Keratinocyte (primary cell): ENCODE results near the gene CDCA7. TPM values are rescaled to one million over a fixed set of nuclear protein-coding genes. Genes with fewer than 3 reads are reported as not detected.

Experiments
- DNase-seq: peaks from one replicate; pipeline ENCODE4 v3.0.0-alpha.2; 2011; ENCODE audit warnings: low read depth, missing footprints, low spot score
- FAIRE-seq: peaks from 2 replicates; lab custom pipeline; 2011; peaks lifted over from hg19 to GRCh38; lab: Jason Lieb, UNC
- H2AFZ ChIP-seq: 2 replicates; pipeline ENCODE4 v1.6.0; 2012; ENCODE audit warnings: low read length, control low read depth, inconsistent platforms; ENCODE audit not compliant: control insufficient read depth
- H3K27ac ChIP-seq: 2 replicates; pipeline ENCODE4 v1.5.1; 2011; ENCODE audit warnings: low read length; ENCODE audit not compliant: control insufficient read depth, insufficient read depth
- H3K27me3 ChIP-seq: 3 replicates; pipeline ENCODE4 v1.6.0; 2011; ENCODE audit warnings: low read length; ENCODE audit not compliant: control insufficient read depth, insufficient read depth; ENCODE audit errors: extremely low read depth
- H3K36me3 ChIP-seq, 2 experiments: 2 replicates in 1 of 2; 3 replicates in 1 of 2; pipeline ENCODE4 v1.5.1; 2011; ENCODE audit warnings: low read length in 2 of 2, mild to moderate bottlenecking in 1 of 2; ENCODE audit not compliant: control insufficient read depth in 2 of 2, insufficient read depth in 2 of 2; ENCODE audit errors: extremely low read depth in 1 of 2
- H3K4me1 ChIP-seq: 3 replicates; pipeline ENCODE4 v1.5.1; 2011; ENCODE audit warnings: low read length; ENCODE audit not compliant: control insufficient read depth, insufficient read depth; ENCODE audit errors: extremely low read depth
- H3K4me2 ChIP-seq: 3 replicates; pipeline ENCODE4 v1.6.0; 2011; ENCODE audit warnings: low read depth, low read length; ENCODE audit not compliant: control insufficient read depth, insufficient read depth; ENCODE audit errors: extremely low read depth
- H3K4me3 ChIP-seq, 3 experiments: fragments of 200-600 bp in 1 of 3; sonication (generic) in 1 of 3; 2 replicates in 2 of 3; 3 replicates in 1 of 3; pipeline ENCODE4 v1.5.1; 2011 to 2016; ENCODE audit warnings: low read length in 3 of 3, mild to moderate bottlenecking in 3 of 3, control low read depth in 2 of 3, inconsistent platforms in 1 of 3, low read depth in 1 of 3, mixed read lengths in 1 of 3, mixed run types in 1 of 3, moderate library complexity in 1 of 3; ENCODE audit not compliant: control insufficient read depth in 2 of 3, insufficient read depth in 2 of 3; ENCODE audit errors: extremely low read depth in 1 of 3
- H3K79me2 ChIP-seq: 2 replicates; pipeline ENCODE4 v1.6.0; 2012; ENCODE audit warnings: low read length; ENCODE audit not compliant: control insufficient read depth, insufficient read depth
- H3K9ac ChIP-seq: 3 replicates; pipeline ENCODE4 v1.6.0; 2011; ENCODE audit warnings: low read length; ENCODE audit not compliant: control insufficient read depth, insufficient read depth; ENCODE audit errors: extremely low read depth
- H3K9me1 ChIP-seq: 3 replicates; pipeline ENCODE4 v1.6.0; 2011; ENCODE audit warnings: low read length; ENCODE audit not compliant: control insufficient read depth, insufficient read depth; ENCODE audit errors: extremely low read depth
- H3K9me3 ChIP-seq: 2 replicates; pipeline ENCODE4 v1.5.1; 2012; ENCODE audit warnings: low read depth, low read length; ENCODE audit not compliant: control insufficient read depth
- H4K20me1 ChIP-seq: 3 replicates; pipeline ENCODE4 v1.6.0; 2011; ENCODE audit warnings: low read length; ENCODE audit not compliant: control insufficient read depth, insufficient read depth; ENCODE audit errors: extremely low read depth
- CTCF ChIP-seq, 3 experiments: IDR thresholded peaks in 1 of 3; conservative IDR thresholded peaks in 1 of 3; optimal IDR thresholded peaks in 1 of 3; 2 replicates in 2 of 3; 3 replicates in 1 of 3; pipeline versions ENCODE3 to v1.5.1; 2011; ENCODE audit warnings: low read length in 3 of 3, mild to moderate bottlenecking in 3 of 3, moderate library complexity in 2 of 3, control low read depth in 1 of 3, inconsistent platforms in 1 of 3; ENCODE audit not compliant: insufficient read depth in 2 of 3; ENCODE audit errors: extremely low read depth in 1 of 3
- EZH2 ChIP-seq: IDR thresholded peaks from one replicate; pipeline ENCODE4 v1.6.1; 2012; ENCODE audit warnings: inconsistent platforms, mild to moderate bottlenecking, low read length, moderate library complexity
- dilution Hi-C: fragments of 300-500 bp; cut with MboI; formaldehyde crosslinking; loops from one replicate; pipeline ENCODE4 v1.7.0; 2020; ENCODE audit warnings: low sequenced_read_pairs; ENCODE audit not compliant: extremely low pct_ligation_motif_present
- polyA plus RNA-seq, 5 experiments: library from polyadenylated mRNA; depleted of rRNA in 3 of 5; stranded (reverse) in 3 of 5; stranded (forward) in 1 of 5; unstranded in 1 of 5; fragments of >200 nt; gene quantifications; 1 replicate in 1 of 5; 2 replicates in 3 of 5; 3 replicates in 1 of 5; pipeline versions ENCODE4 v1.2.1 to v1.2.3, GENCODE V29; 2011 to 2012; ENCODE audit warnings: missing spikeins in 2 of 5, low read depth in 1 of 5, low replicate concordance in 1 of 5

The CDCA7 gene
- polyA plus RNA-seq, 1 donor (not counting 4 experiments of a cell fraction or from before 2014, with no cell fraction given) = 30.9 TPM

GRCh38 chr2:173350383-173350782 lies 4.3 kb upstream of the CDCA7 start:
- no peak overlapping the region for H3K4me3 ChIP-seq
- H3K79me2 ChIP-seq = peaks cover 6% of the 10 kb centered on the region
- no peaks in the 10 kb centered on the region for H4K20me1 ChIP-seq
- H3K9ac ChIP-seq = no peak overlapping the region
- DNase-seq (no peak), FAIRE-seq (no peak)
- H3K9me1 ChIP-seq = no peaks in the 10 kb centered on the region
- no peaks in the 10 kb centered on the region for H3K36me3 ChIP-seq
- H2AFZ ChIP-seq = no peak overlapping the region
- peaks cover 6% of the 10 kb centered on the region for H3K4me1 ChIP-seq
- peaks cover 4% of the 10 kb centered on the region for H3K9me3 ChIP-seq
- H3K27ac ChIP-seq = no peak overlapping the region
- no peak overlapping the region for H3K4me2 ChIP-seq
- H3K27me3 ChIP-seq = no peaks in the 10 kb centered on the region
- dilution Hi-C loops = no loop called here
- TF ChIP-seq EZH2 (no peak), CTCF (optimal IDR thresholded peaks at IDR 0.05 in 1 of 3, IDR thresholded peaks at IDR 0.05 in 1 of 3, conservative IDR thresholded peaks at IDR 0.05 in 1 of 3; ENCODE audit: extremely low read depth in 1 of 3, insufficient read depth in 2 of 3, low read length in 3 of 3) (no peak)

GRCh38 chr2:173351879-173352278 lies 2.8 kb upstream of the CDCA7 start:
- no peak overlapping the region for H3K4me3 ChIP-seq
- H3K4me1 ChIP-seq = peaks cover 15% of the 10 kb centered on the region
- dilution Hi-C loops = no loop called here
- no peak overlapping the region for H2AFZ ChIP-seq
- peaks cover 3% of the 10 kb centered on the region for H4K20me1 ChIP-seq
- no peak overlapping the region for H3K27ac ChIP-seq
- peaks cover 19% of the 10 kb centered on the region for H3K79me2 ChIP-seq
- TF ChIP-seq CTCF (optimal IDR thresholded peaks at IDR 0.05 in 1 of 3, IDR thresholded peaks at IDR 0.05 in 1 of 3, conservative IDR thresholded peaks at IDR 0.05 in 1 of 3; ENCODE audit: extremely low read depth in 1 of 3, insufficient read depth in 2 of 3, low read length in 3 of 3) = no peak
- no peak for TF ChIP-seq EZH2
- H3K9ac ChIP-seq = no peak overlapping the region
- H3K9me1 ChIP-seq = no peaks in the 10 kb centered on the region
- FAIRE-seq = no peak
- H3K9me3 ChIP-seq = no peaks in the 10 kb centered on the region
- H3K4me2 ChIP-seq = no peak overlapping the region
- no peaks in the 10 kb centered on the region for H3K36me3 ChIP-seq
- H3K27me3 ChIP-seq = no peaks in the 10 kb centered on the region
- DNase-seq = no peak
